ENCODE results near the gene KIF13A.

KIF13A gene

GRCh38 chr6:17714879-17715851 lies 272.3 kb downstream of the KIF13A start:
- no peak for DNase-seq

- DNase-seq, result no peak
These were observed 273.3 kb downstream of the KIF13A start for GRCh38 chr6:17714177-17714576.

- DNase-seq, result no peak
These were observed 274.9 kb downstream of the KIF13A start for GRCh38 chr6:17712576-17712975.

- no peak for DNase-seq
These were observed 277.1 kb downstream of the KIF13A start for GRCh38 chr6:17710331-17710730.

- DNase-seq, result no peak
These were observed 278.0 kb downstream of the KIF13A start for GRCh38 chr6:17709476-17709875.

Measured in activated CD4-positive, CD25-positive, alpha-beta regulatory T cell (primary cell).